OCI-LY7 (cell line): Measurements from ENCODE around the gene USH1C. TPM values are rescaled to one million over a fixed set of nuclear protein-coding genes. Genes with fewer than 3 reads are reported as not detected.

Experiments
- BruUV-seq: library from RNA; stranded (reverse); fragments of 400-500 nt; replicated peaks from 2 replicates; lab custom pipeline; 2021; lab: Mats Ljungman, UMichigan
- CTCF ChIA-PET: fragments of 300-600 bp; sonication (Branson Sonifier 250); formaldehyde crosslinking; loops from one replicate; lab custom pipeline; 2022; ENCODE audit warnings: antibody characterized with exemption; ENCODE audit not compliant: unreplicated experiment; lab: Charles Lee
- POLR2A ChIA-PET: fragments of 300-600 bp; sonication (Branson Sonifier 250); formaldehyde crosslinking; loops from one replicate; lab custom pipeline; 2022; ENCODE audit warnings: antibody characterized with exemption; lab: Charles Lee
- DNase-seq: peaks from one replicate; pipeline ENCODE4 v3.0.0-alpha.2; 2015; ENCODE audit warnings: low spot score
- H2AFZ ChIP-seq: fragments of 200-600 bp; sonication (generic), shearing (Covaris generic); 2 replicates; pipeline ENCODE4 v1.6.1; 2014; ENCODE audit warnings: mild to moderate bottlenecking, antibody characterized with exemption, low read length, moderate library complexity
- H3K27ac ChIP-seq: fragments of 200-600 bp; sonication (generic); 2 replicates; pipeline ENCODE4 v1.5.1; 2014; ENCODE audit warnings: mixed run types, low read depth, mild to moderate bottlenecking, moderate library complexity, low read length, inconsistent platforms; ENCODE audit not compliant: poor library complexity, severe bottlenecking
- H3K36me3 ChIP-seq: fragments of 200-600 bp; sonication (generic); 2 replicates; pipeline ENCODE4 v1.6.1; 2014; ENCODE audit warnings: mild to moderate bottlenecking, antibody characterized with exemption, low read length, moderate library complexity, mixed read lengths; ENCODE audit not compliant: insufficient read depth
- H3K4me1 ChIP-seq: fragments of 200-600 bp; sonication (generic); 2 replicates; pipeline ENCODE4 v1.5.1; 2014; ENCODE audit warnings: mild to moderate bottlenecking, low read length; ENCODE audit not compliant: insufficient read depth, poor library complexity, severe bottlenecking
- H3K4me2 ChIP-seq: fragments of 200-600 bp; sonication (generic); 2 replicates; pipeline ENCODE4 v1.6.1; 2014; ENCODE audit warnings: mild to moderate bottlenecking, low read length
- H3K4me3 ChIP-seq: fragments of 200-600 bp; sonication (generic); 2 replicates; pipeline ENCODE4 v1.5.1; 2014; ENCODE audit warnings: mild to moderate bottlenecking, low read depth, low read length; ENCODE audit not compliant: poor library complexity, severe bottlenecking
- H3K79me2 ChIP-seq: fragments of 200-600 bp; sonication (generic); 2 replicates; pipeline ENCODE4 v1.6.1; 2016; ENCODE audit warnings: low read depth, mild to moderate bottlenecking, low read length, moderate library complexity, mixed read lengths; ENCODE audit not compliant: insufficient read depth
- H3K9me2 ChIP-seq: fragments of 200-600 bp; sonication (generic); 2 replicates; pipeline ENCODE4 v1.6.1; 2016; ENCODE audit warnings: mild to moderate bottlenecking, low read length, mixed read lengths; ENCODE audit not compliant: insufficient read depth
- H3K9me3 ChIP-seq: fragments of 200-600 bp; sonication (generic); 2 replicates; pipeline ENCODE4 v1.6.1; 2014; ENCODE audit warnings: mild to moderate bottlenecking, mixed run types, low read length, mixed read lengths
- H4K20me1 ChIP-seq: fragments of 200-600 bp; sonication (generic); 2 replicates; pipeline ENCODE4 v1.6.1; 2014; ENCODE audit warnings: mild to moderate bottlenecking, antibody characterized with exemption, low read length, moderate library complexity, mixed read lengths; ENCODE audit not compliant: insufficient read depth
- EZH2phosphoT487 ChIP-seq: fragments of 200-600 bp; sonication (generic); IDR thresholded peaks from 2 replicates; pipeline ENCODE4 v1.6.1; 2018; ENCODE audit warnings: low read depth, borderline replicate concordance, mild to moderate bottlenecking, mixed run types, antibody characterized with exemption, low read length, moderate library complexity, mixed read lengths
- intact Hi-C: fragments of 100-400 bp; cut with micrococcal nuclease; formaldehyde crosslinking; loops from one replicate; pipeline ENCODE4 v1.10.0; 2022; ENCODE audit not compliant: unreplicated experiment
- total RNA-seq, 2 experiments: library from RNA; depleted of rRNA in 1 of 2; stranded (reverse); fragments of >200 nt in 1 of 2; shearing (Covaris generic) in 1 of 2; gene quantifications; 2 replicates each; pipeline ENCODE4 v1.2.3, GENCODE V29; 2014 to 2022
- TF ChIP-seq, protein P1 (sequence below): fragments of 200-600 bp; sonication (generic); conservative IDR thresholded peaks from 2 replicates; pipeline ENCODE4 v1.5.1; 2014; ENCODE audit warnings: mild to moderate bottlenecking, antibody characterized with exemption, low read length, moderate library complexity, mixed read lengths

Gene USH1C
- total RNA-seq, 2 experiments from 2014 or later: not detected

GRCh38 chr11:17531636-17532113 is 12.5 kb downstream of the USH1C start:
- BruUV-seq: no TSS peak
- CTCF ChIA-PET: no interaction called here

GRCh38 chr11:17531071-17531600 is 13.1 kb downstream of the USH1C start:
- no peak for DNase-seq
- H3K9me2 ChIP-seq: no peaks in the 10 kb centered on the region
- no peaks in the 10 kb centered on the region for H3K79me2 ChIP-seq
- H2AFZ ChIP-seq: no peak overlapping the region
- TF ChIP-seq, protein P1, sequence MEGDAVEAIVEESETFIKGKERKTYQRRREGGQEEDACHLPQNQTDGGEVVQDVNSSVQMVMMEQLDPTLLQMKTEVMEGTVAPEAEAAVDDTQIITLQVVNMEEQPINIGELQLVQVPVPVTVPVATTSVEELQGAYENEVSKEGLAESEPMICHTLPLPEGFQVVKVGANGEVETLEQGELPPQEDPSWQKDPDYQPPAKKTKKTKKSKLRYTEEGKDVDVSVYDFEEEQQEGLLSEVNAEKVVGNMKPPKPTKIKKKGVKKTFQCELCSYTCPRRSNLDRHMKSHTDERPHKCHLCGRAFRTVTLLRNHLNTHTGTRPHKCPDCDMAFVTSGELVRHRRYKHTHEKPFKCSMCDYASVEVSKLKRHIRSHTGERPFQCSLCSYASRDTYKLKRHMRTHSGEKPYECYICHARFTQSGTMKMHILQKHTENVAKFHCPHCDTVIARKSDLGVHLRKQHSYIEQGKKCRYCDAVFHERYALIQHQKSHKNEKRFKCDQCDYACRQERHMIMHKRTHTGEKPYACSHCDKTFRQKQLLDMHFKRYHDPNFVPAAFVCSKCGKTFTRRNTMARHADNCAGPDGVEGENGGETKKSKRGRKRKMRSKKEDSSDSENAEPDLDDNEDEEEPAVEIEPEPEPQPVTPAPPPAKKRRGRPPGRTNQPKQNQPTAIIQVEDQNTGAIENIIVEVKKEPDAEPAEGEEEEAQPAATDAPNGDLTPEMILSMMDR: no peak
- TF ChIP-seq EZH2phosphoT487: no peak
- H3K36me3 ChIP-seq: no peaks in the 10 kb centered on the region
- H3K4me3 ChIP-seq: no peak overlapping the region
- BruUV-seq: no TSS peak
- intact Hi-C loops: no loop called here
- CTCF ChIA-PET: no interaction called here
- POLR2A ChIA-PET: interaction anchor here (0.5 kb wide), 1 partner anchor 81 kb away, joined by 3 read pairs; no protein-coding TSS in a partner anchor
- no peaks in the 10 kb centered on the region for H4K20me1 ChIP-seq
- H3K27ac ChIP-seq: no peak overlapping the region
- H3K4me2 ChIP-seq: no peak overlapping the region
- no peaks in the 10 kb centered on the region for H3K4me1 ChIP-seq
- no peaks in the 10 kb centered on the region for H3K9me3 ChIP-seq

More at GRCh38 chr11:17531636-17532113, 12.5 kb downstream of the USH1C start:
- no peak overlapping the region for H2AFZ ChIP-seq
- no peak overlapping the region for H3K27ac ChIP-seq
- H3K79me2 ChIP-seq: no peaks in the 10 kb centered on the region
- no peaks in the 10 kb centered on the region for H3K36me3 ChIP-seq
- H3K4me3 ChIP-seq: no peak overlapping the region
- TF ChIP-seq, protein P1: no peak
- TF ChIP-seq EZH2phosphoT487: no peak
- no peak overlapping the region for H3K4me2 ChIP-seq
- no peak for DNase-seq
- H4K20me1 ChIP-seq: no peaks in the 10 kb centered on the region
- H3K4me1 ChIP-seq: no peaks in the 10 kb centered on the region
- POLR2A ChIA-PET: interaction anchor here (0.5 to 1.0 kb wide), 2 partner anchors 82 to 84 kb away, joined by 3 read pairs; no protein-coding TSS in a partner anchor
- no peaks in the 10 kb centered on the region for H3K9me3 ChIP-seq
- H3K9me2 ChIP-seq: no peaks in the 10 kb centered on the region
- intact Hi-C loops: no loop called here

DNA sequence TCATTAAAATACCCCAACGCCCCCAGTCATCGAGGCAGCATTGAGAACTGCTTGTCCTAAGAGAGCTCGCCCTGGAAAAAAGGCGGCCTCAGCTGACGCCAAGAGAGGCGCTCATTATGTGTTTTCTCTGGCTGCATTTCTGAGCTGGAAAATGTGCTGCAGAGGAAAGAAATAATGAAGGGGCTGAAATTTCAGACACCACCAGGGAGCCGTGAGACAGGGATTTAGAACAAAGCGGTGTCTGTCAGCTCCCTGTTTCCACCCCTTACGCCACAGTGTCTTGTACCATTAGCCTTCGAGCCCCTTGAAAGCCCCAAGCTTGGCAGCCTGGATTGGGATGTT is 14.4 kb downstream of the USH1C start:
- ChIA-PET CTCF (no interaction called here), POLR2A (interaction anchor here (1.6 kb wide), 1 partner anchor 12 kb away, joined by 3 read pairs; no protein-coding TSS in a partner anchor)
- Histone ChIP-seq H3K9me2 (no peaks in the 10 kb centered on the region), H3K4me2 (no peak overlapping the region), H3K36me3 (no peaks in the 10 kb centered on the region), H3K79me2 (no peaks in the 10 kb centered on the region), H3K27ac (no peak overlapping the region), H3K4me1 (no peaks in the 10 kb centered on the region), H3K4me3 (no peak overlapping the region), H2AFZ (no peak overlapping the region), H4K20me1 (no peaks in the 10 kb centered on the region), H3K9me3 (no peaks in the 10 kb centered on the region)
- DNase-seq: no peak
- intact Hi-C loops: loop anchor here (10.0 kb wide), 1 partner anchor 585 kb away; no protein-coding TSS in a partner anchor
- TF ChIP-seq EZH2phosphoT487: no peak
- TF ChIP-seq, protein P1: no peak
- no TSS peak for BruUV-seq
